Brain microvascular endothelial cell (primary cell): ENCODE results near the gene HES1.

Source experiments
- DNase-seq: peaks from one replicate; pipeline ENCODE4 v3.0.0-alpha.2; 2020
- H3K27ac ChIP-seq: fragments of 250-450 bp; sonication (Bioruptor Pico); 2 replicates; pipeline ENCODE4 v1.5.1; 2020; ENCODE audit warnings: mild to moderate bottlenecking, moderate library complexity
- H3K27me3 ChIP-seq: fragments of 250-450 bp; sonication (Bioruptor Pico); replicated peaks from 2 replicates; pipeline ENCODE4 v1.5.1; 2020; ENCODE audit warnings: mild to moderate bottlenecking
- H3K36me3 ChIP-seq: fragments of 250-450 bp; sonication (Bioruptor Pico); replicated peaks from 2 replicates; pipeline ENCODE4 v1.5.1; 2020; ENCODE audit warnings: mild to moderate bottlenecking
- H3K4me3 ChIP-seq: 2 replicates; pipeline ENCODE4 v1.5.1; 2011; ENCODE audit warnings: low read depth, mild to moderate bottlenecking, control low read depth, low read length, moderate library complexity
- CTCF ChIP-seq: IDR thresholded peaks from 2 replicates; pipeline ENCODE4 v1.5.1; 2011; ENCODE audit warnings: low read depth, mild to moderate bottlenecking, moderate library complexity, low read length, control low read depth, inconsistent platforms; ENCODE audit errors: missing control alignments
- in situ Hi-C: cut with HindIII; loops from 2 replicates; pipeline ENCODE4 v1.10.0; 2017; ENCODE audit warnings: low sequenced_read_pairs, low pct_ligation_motif_present

Gene HES1

GRCh38 chr3:194163697-194164096, 27.7 kb downstream of the HES1 start:
- H3K36me3 ChIP-seq, result no peaks in the 10 kb centered on the region
- no peak overlapping the region for H3K27ac ChIP-seq
- in situ Hi-C loops, result no loop called here
- no peak for TF ChIP-seq CTCF
- peaks cover 78% of the 10 kb centered on the region for H3K27me3 ChIP-seq
- H3K4me3 ChIP-seq, result no peak overlapping the region
- DNase-seq, result no peak

DNA sequence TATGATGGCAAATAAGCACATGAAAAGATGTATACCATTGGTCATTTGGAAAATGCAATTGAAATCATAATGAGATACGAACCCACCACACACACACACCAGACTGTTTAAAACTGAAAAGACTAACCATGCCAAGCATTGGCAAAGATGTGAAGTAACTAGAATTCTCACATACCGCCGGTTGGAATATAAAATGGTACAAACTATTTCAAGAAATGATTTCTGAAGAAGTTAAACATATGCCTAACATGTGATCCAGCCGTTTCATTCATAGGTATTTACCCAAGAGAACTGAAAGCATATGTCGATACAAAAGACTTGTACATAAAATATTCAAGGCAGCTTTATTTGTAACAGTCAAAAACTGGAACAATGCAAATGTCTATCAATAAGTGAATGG, 28.9 kb downstream of the HES1 start:
- Histone ChIP-seq H3K4me3 (no peak overlapping the region), H3K27ac (no peak overlapping the region), H3K36me3 (no peaks in the 10 kb centered on the region), H3K27me3 (peaks cover 87% of the 10 kb centered on the region)
- DNase-seq, result no peak
- in situ Hi-C loops, result no loop called here
- no peak for TF ChIP-seq CTCF

DNA sequence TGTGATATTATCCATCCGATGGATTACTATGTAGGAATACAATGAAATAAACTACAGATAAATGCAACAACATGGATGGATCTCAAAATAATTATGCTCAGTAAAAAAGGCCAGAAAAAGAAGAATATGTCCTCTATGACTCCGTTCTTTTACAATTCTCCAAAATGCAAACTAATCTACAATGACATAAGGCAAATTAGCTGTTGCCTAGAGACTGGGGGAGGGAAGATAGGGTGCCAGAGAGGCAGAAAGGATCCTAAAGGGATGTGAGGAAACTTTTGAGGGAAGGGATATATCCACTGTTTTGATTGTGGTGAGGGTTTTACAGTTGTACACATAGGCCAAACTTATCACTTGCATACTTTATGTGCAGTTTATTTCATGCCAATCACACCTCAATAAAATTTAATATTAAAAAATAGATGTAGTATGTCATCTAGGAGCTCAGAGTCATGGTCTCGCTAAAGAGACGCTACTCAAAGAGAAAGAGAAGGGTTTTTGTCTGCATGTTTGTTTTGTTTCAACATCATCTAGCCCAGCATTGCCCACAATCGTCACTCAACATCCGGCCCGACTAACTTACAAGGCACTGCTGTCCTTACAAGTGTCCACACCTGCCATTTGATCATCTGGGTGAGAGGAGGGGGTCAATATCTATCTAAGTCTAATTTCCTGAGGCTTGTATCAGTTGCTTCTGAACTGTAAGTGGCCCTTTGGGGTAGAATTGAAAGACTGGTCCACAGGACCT, 29.5 kb downstream of the HES1 start:
- in situ Hi-C loops, result no loop called here
- TF ChIP-seq CTCF, result no peak

GRCh38 chr3:194166682-194167479, 30.9 kb downstream of the HES1 start:
- Histone ChIP-seq H3K27me3 (peaks cover 79% of the 10 kb centered on the region), H3K4me3 (no peak overlapping the region), H3K36me3 (no peaks in the 10 kb centered on the region), H3K27ac (no peak overlapping the region)
- no peak for TF ChIP-seq CTCF
- in situ Hi-C loops, result no loop called here
- DNase-seq, result no peak

More for the DNA sequence above, 29.5 kb downstream of the HES1 start:
- Histone ChIP-seq H3K4me3 (no peak overlapping the region), H3K27me3 (peaks cover 86% of the 10 kb centered on the region), H3K36me3 (no peaks in the 10 kb centered on the region), H3K27ac (no peak overlapping the region)
- DNase-seq, result no peak

DNA sequence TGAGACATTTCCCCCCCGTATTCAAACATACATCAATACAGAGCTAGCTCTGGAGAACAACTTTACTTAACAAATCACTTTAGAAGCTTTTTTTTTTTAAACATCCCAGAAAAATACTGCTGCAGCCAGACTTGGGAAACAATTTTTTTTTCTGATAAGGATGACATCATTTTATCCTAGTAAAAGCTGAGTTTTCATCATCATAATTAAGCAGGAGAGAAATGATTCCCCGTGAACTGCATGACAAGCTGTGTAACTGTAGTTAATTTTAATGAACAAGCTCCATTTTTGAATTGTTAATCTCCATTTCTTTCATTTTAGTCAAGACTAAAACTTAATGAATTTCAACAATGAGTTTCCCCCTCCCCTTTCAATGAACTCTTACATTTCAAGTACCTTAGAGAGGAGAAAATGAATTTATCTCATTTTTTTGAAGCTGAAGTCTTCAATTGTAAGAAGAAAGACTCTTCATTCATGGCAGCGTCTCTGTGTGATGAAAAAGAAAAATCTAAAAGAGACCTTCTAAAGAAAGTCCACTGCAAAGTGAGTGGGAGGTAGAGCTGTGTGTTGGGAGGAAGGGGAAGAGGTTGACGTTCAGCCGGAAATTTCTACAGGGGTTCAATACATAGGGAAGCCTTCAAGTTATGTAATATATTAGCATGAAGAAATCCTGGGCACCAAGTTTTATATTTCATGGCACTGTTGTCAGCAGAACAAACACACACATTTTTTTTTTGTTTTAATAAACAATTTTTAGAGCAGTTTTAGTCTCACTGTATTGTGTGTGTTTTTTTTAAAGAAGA, 31.7 kb downstream of the HES1 start:
- Histone ChIP-seq H3K27ac (no peak overlapping the region), H3K27me3 (peaks cover 71% of the 10 kb centered on the region), H3K4me3 (no peak overlapping the region), H3K36me3 (no peaks in the 10 kb centered on the region)
- in situ Hi-C loops, result no loop called here
- no peak for TF ChIP-seq CTCF
- no peak for DNase-seq
